ENCODE data around the gene AP1AR.

AP1AR gene

GRCh38 chr4:112312610-112313239, 81.1 kb downstream of the AP1AR start:
- peak; percentile 45 for DNase-seq

- DNase-seq, result no peak
These were observed 83.9 kb downstream of the AP1AR start for GRCh38 chr4:112315446-112315845.

- no peak for DNase-seq
These were observed 84.8 kb downstream of the AP1AR start for GRCh38 chr4:112316360-112316759.

GRCh38 chr4:112318239-112319142, 86.9 kb downstream of the AP1AR start:
- DNase-seq, result peak; percentile 41
